Fibroblast of lung (primary cell): ENCODE measurements around the gene TNS1.

Source experiments
- CTCF ChIP-seq, 2 donors: IDR thresholded peaks in 1 of 2; conservative IDR thresholded peaks in 1 of 2; 1 replicate in 1 of 2; 2 replicates in 1 of 2; pipeline ENCODE4 v1.5.1; 2011 to 2012; ENCODE audit warnings: low read length in 2 of 2, control low read depth in 1 of 2, inconsistent platforms in 1 of 2, low read depth in 1 of 2, mild to moderate bottlenecking in 1 of 2
- EZH2 ChIP-seq: IDR thresholded peaks from 2 replicates; pipeline ENCODE4 v1.5.1; 2012; ENCODE audit warnings: low read length, control low read depth, mild to moderate bottlenecking; ENCODE audit errors: missing control alignments

DNA sequence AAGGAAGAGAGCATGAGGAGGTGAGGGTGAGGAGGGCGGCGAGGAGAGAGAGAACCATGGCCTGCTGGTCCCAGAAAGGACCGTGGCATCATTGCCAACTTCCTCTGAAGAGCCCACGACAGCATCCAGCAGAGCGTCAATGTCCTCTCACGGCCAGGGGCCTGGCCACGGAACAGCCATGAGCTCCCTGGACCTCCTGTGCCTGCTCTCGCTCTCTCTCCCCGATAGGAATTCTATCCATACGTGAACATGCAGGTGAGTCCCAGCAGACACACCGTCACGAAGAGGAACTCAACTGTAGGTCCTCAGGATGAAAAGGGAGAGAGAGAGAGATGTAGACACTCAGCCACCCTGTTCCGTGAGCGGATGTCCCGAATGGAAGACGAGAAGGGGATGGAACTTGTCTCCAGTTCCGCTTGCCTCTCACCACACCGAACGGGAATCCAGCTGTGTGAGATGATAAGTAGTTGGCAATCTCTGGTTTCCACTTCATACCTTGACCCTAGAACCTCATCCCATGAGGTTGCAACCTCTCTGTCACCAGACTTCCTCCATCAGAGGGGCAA is 107.6 kb downstream of the TNS1 start:
- TF ChIP-seq CTCF (conservative IDR thresholded peaks at IDR 0.05 in 1 of 2, IDR thresholded peaks at IDR 0.05 in 1 of 2; ENCODE audit: low read depth in 1 of 2, low read length in 2 of 2) (no peak), EZH2 (no peak)
